H1 (cell line): ENCODE data around the gene ASCC1. TPM values are rescaled to one million over a fixed set of nuclear protein-coding genes. Genes with fewer than 3 reads are reported as not detected.
A peak's percentile ranks its signal among the peaks of the same experiment; 100 is the strongest.

Source experiments
- BRCA1 ChIP-seq: IDR thresholded peaks from 2 replicates; pipeline ENCODE4 v1.6.1; 2012; ENCODE audit warnings: low read depth, low read length, improper control_type of control experiment
- CEBPB ChIP-seq: IDR thresholded peaks from 2 replicates; pipeline ENCODE4 v1.6.1; 2012; ENCODE audit warnings: low read depth, low read length
- CREB1 ChIP-seq: IDR thresholded peaks from 2 replicates; pipeline ENCODE4 v1.6.1; 2012; ENCODE audit warnings: inconsistent platforms
- CTBP2 ChIP-seq: IDR thresholded peaks from 2 replicates; pipeline ENCODE4 v1.7.0; 2011; ENCODE audit warnings: borderline replicate concordance, mild to moderate bottlenecking, moderate library complexity, mixed read lengths, low read length; ENCODE audit not compliant: insufficient read depth, insufficient read length
- EZH2 ChIP-seq: fragments of 200-600 bp; sonication (generic); IDR thresholded peaks from 2 replicates; pipeline ENCODE4 v1.7.1; 2012; ENCODE audit warnings: low read depth, mild to moderate bottlenecking, moderate library complexity, low read length, inconsistent platforms; ENCODE audit not compliant: severe bottlenecking
- GTF2F1 ChIP-seq: IDR thresholded peaks from 2 replicates; pipeline ENCODE4 v1.6.1; 2012; ENCODE audit warnings: low read depth, low read length, improper control_type of control experiment, borderline replicate concordance
- JUND ChIP-seq: IDR thresholded peaks from 2 replicates; pipeline ENCODE4 v1.6.1; 2011; ENCODE audit warnings: mild to moderate bottlenecking, improper control_type of control experiment, low read length
- KDM1A ChIP-seq: fragments of 200-600, 300-600 bp; sonication (generic); IDR thresholded peaks from 2 replicates; pipeline ENCODE4 v1.7.1; 2016; ENCODE audit warnings: mild to moderate bottlenecking, low read length, borderline replicate concordance
- KDM4A ChIP-seq: IDR thresholded peaks from one replicate; pipeline ENCODE4 v1.7.1; 2012; ENCODE audit warnings: low read depth, mild to moderate bottlenecking, moderate library complexity, low read length, inconsistent platforms; ENCODE audit not compliant: severe bottlenecking
- NANOG ChIP-seq: IDR thresholded peaks from 2 replicates; pipeline ENCODE4 v1.6.1; 2011; ENCODE audit warnings: low read length, low read depth, mild to moderate bottlenecking, inconsistent platforms; ENCODE audit not compliant: insufficient read depth, poor library complexity, severe bottlenecking
- NRF1 ChIP-seq: IDR thresholded peaks from 2 replicates; pipeline ENCODE4 v1.6.1; 2011; ENCODE audit warnings: mild to moderate bottlenecking, low read depth, low read length, improper control_type of control experiment
- POLR2A ChIP-seq, 2 experiments: IDR thresholded peaks; 1 replicate in 1 of 2; 2 replicates in 1 of 2; pipeline ENCODE4 v1.6.1; 2011; ENCODE audit warnings: low read depth in 2 of 2, low read length in 2 of 2, mild to moderate bottlenecking in 2 of 2; ENCODE audit errors: control extremely low read depth in 1 of 2
- RFX5 ChIP-seq: IDR thresholded peaks from 2 replicates; pipeline ENCODE4 v1.6.1; 2011; ENCODE audit warnings: low read depth, low read length, improper control_type of control experiment, borderline replicate concordance
- SIN3A ChIP-seq, 2 experiments: IDR thresholded peaks in 1 of 2; conservative IDR thresholded peaks in 1 of 2; 2 replicates each; pipeline ENCODE4 v1.6.1; 2011 to 2012; ENCODE audit warnings: low read length in 2 of 2, improper control_type of control experiment in 1 of 2, low read depth in 1 of 2, mild to moderate bottlenecking in 1 of 2
- SIRT6 ChIP-seq: IDR thresholded peaks from one replicate; pipeline ENCODE4 v1.7.1; 2012; ENCODE audit warnings: low read length, inconsistent platforms
- SP1 ChIP-seq: IDR thresholded peaks from 2 replicates; pipeline ENCODE4 v1.6.1; 2011; ENCODE audit warnings: low read depth, low read length
- SP2 ChIP-seq: IDR thresholded peaks from 2 replicates; pipeline ENCODE4 v1.6.1; 2012; ENCODE audit warnings: mild to moderate bottlenecking, low read length, inconsistent platforms
- SP4 ChIP-seq: IDR thresholded peaks from 2 replicates; pipeline ENCODE4 v1.6.1; 2012; ENCODE audit warnings: low read length, inconsistent platforms
- TAF7 ChIP-seq: optimal IDR thresholded peaks from 2 replicates; pipeline ENCODE3; 2011; ENCODE audit warnings: low read depth, mild to moderate bottlenecking, inconsistent platforms, low read length, moderate library complexity, borderline replicate concordance
- TBP ChIP-seq: IDR thresholded peaks from 2 replicates; pipeline ENCODE4 v1.6.1; 2011; ENCODE audit warnings: low read depth, low read length, improper control_type of control experiment
- ZNF274 ChIP-seq: IDR thresholded peaks from 2 replicates; pipeline ENCODE4 v1.7.0; 2012; ENCODE audit warnings: low read length, borderline replicate concordance; ENCODE audit errors: extremely low read depth
- polyA plus RNA-seq, 7 experiments: library from polyadenylated mRNA; depleted of rRNA in 3 of 7; stranded (reverse) in 5 of 7; unstranded in 2 of 7; fragments of >200 nt in 5 of 7; fragments of 200-250 nt in 2 of 7; gene quantifications; 1 replicate in 5 of 7; 2 replicates in 1 of 7; 4 replicates in 1 of 7; pipeline versions ENCODE4 v1.2.1 to v1.2.3, GENCODE V29; 2011 to 2013; ENCODE audit warnings: missing spikeins in 2 of 7, mixed read lengths in 2 of 7
- total RNA-seq: library from RNA; stranded (reverse); fragmentation: NEBNext Ultra II Directional; extraction: Animal tissue kit (Norgen Biotek cat#: 25700); gene quantifications from 2 replicates; pipeline ENCODE4 v1.2.1, GENCODE V29; 2021
- TF ChIP-seq, protein P1 (sequence below): IDR thresholded peaks from 2 replicates; pipeline ENCODE4 v1.6.1; 2011; ENCODE audit warnings: low read length, improper control_type of control experiment

The ASCC1 gene
- total and polyA plus RNA-seq, 2 of the 8 experiments (the other 6 are each of a cell fraction or from before 2014, with no cell fraction given): 25.6 to 35.8 TPM

- TF ChIP-seq SP2 (no peak), CTBP2 (peak; percentile 97), BRCA1 (no peak), NRF1 (no peak), SIRT6 (no peak), KDM1A (no peak), JUND (peak; percentile 44; the same call in 1 of the 2 replicates), GTF2F1 (no peak), RFX5 (no peak), ZNF274 (no peak), TAF7 (peak; percentile 74), SIN3A (conservative IDR thresholded peaks at IDR 0.05 in 1 of 2, IDR thresholded peaks at IDR 0.05 in 1 of 2; ENCODE audit: low read depth in 1 of 2, low read length in 2 of 2) (peak; percentile 98 to 99), KDM4A (no peak), CEBPB (no peak), SP4 (no peak), SP1 (0 out of 2 replicates have a peak, but pooled peaks have one; percentile 7), NANOG (no peak), CREB1 (peak; percentile 82), EZH2 (no peak), TBP (peak; percentile 39; the same call in 1 of the 2 replicates), POLR2A (IDR thresholded peaks at IDR 0.05; ENCODE audit: control extremely low read depth in 1 of 2, low read depth in 2 of 2, low read length in 2 of 2) (no peak)
- TF ChIP-seq, protein P1, sequence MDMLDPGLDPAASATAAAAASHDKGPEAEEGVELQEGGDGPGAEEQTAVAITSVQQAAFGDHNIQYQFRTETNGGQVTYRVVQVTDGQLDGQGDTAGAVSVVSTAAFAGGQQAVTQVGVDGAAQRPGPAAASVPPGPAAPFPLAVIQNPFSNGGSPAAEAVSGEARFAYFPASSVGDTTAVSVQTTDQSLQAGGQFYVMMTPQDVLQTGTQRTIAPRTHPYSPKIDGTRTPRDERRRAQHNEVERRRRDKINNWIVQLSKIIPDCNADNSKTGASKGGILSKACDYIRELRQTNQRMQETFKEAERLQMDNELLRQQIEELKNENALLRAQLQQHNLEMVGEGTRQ: no peak
These were observed 45.1 kb upstream of the ASCC1 start (continued) for GRCh38 chr10:72260976-72261783.
